Middle frontal gyrus (tissue), 1 donor: ENCODE data around the gene TIMM10.

Source experiments
- DNase-seq: peaks from one replicate; pipeline ENCODE4 v3.0.0-alpha.2; 2015; ENCODE audit warnings: low spot score; ENCODE audit errors: extremely low spot score

TIMM10 gene

DNA sequence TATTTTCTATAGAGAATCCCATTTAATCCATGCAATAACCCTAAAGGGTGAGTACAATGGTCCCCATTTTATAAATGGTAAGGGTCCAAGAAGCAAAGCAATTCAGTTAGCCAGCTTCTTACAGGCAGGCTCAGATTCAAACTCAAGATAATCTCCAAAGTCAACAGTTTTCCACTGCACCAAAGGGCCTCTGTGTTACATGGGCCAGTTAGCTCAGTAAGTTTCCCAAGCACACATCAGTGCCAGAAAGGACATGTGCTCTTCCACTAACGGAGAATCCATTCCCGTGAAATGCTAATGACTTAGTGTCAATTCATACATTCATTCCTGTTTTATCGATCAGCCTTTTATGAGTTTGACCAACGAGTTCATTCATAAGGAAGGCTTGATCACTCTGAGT is 26.0 kb downstream of the TIMM10 start:
- DNase-seq = no peak

DNA sequence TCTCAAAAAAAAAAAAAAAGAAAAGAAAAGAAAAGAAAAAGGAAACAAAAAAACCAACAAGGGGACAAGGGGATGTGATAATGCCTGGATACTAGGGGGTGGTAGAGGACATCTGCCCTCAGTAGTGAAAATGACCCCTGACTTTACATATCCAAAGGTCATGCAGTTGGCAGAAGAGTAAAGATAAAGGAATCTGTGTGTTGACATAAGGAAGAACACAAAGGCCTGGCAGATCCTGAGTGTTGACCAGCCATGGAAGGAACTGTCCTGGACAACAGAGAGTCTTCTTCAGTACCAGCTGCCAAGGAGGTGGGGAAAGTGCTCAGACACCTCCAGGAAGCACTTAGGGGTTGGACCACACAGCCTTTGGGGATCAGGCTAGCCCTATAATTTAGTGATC is 27.7 kb downstream of the TIMM10 start:
- DNase-seq = no peak

DNA sequence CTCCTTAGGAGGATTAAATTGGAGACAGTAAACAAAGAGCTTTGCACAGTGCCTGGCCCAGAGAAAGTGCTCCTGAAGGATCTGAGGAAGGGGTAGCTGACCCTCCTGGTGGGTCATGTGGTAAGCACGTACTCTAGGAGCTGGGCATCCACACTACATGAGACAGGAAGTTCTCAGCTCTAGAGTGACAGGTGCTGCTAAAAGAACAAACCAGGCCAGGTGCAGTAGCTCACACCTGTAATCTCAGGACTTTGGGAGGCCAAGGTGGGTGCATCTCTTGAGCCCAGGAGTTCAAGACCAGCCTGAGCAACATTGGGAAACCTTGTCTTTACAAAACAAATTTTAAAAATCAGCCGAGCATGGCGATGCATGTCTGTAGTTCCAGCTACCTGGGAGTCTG is 28.2 kb downstream of the TIMM10 start:
- DNase-seq = no peak

DNA sequence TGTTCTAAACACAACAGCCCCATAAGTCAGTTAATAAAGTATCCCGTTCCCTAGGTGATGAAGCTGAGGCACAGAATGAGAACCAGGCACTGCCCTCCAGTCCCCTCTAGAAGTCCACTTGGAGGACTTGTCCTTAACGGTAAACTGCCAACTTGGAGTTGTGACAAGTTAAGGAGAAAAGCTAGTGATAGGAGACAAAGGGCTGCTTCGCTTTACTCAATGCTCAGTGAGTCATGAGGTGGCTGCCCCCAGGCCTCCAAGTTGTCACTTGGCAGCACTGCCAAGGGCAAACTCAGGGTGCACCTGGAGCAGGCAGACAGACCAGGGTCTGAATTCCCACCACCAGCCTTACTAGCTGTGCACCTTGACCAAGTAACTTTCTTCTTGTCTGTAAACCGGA is 28.6 kb downstream of the TIMM10 start:
- no peak for DNase-seq

DNA sequence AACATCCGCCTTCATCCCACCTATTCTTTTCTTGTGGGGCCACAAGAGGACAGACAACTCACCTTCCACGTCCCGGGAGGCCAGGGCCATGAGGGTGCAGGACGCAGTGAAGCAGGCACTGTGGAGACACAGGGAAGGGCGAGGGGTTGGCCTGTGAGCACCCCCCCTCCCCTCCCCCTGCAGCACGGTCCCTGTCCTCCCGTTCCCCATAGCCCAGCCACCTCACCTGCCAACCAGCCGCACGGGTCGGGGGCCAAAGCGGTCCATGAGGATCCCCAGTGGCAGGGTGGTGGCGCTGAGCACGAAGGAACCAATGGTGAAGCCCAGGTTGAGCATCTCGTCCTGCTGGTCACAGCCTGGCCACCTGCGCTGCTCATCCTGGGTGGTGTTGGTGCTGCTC is 29.6 kb downstream of the TIMM10 start:
- no peak for DNase-seq

DNA sequence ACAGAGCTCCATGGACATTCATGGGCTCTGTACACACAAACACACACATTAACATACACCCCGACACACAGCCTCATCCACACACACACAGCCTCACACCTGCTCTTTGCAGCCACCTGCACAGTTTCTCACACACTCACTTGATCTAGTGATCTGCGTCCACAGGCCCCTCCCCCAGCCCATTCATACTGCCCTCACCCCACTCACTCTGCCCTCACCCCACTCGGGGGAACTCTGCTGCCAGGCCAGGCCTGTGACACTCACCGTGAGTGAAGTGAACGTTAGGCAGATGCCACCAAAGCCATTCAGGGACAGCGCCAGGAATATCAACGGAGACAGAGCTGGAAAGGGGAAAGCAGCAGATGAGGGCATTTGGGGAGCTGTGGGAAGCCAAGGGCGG is 30.0 kb downstream of the TIMM10 start:
- DNase-seq = no peak

DNA sequence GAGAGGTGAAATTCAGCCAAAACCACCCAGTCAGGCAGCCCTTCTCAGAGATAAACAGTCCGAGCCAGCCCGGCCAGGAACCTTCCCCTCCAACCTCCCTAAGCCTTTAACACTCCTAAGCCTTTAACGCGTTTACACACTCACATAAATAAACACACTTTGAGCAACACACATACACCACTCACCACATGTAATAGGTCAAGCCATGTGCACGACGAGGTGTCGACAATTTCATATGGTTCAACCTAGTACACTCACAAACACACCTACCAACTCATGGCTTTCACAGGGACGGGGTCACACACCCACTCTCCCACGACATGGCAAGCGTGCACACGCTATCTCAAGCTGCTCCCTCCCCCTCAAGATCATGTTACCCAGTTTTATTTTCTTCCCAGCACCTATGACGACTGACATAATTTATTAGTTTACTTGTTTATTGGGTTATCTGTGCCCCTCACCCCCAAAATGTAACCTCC is 30.5 kb downstream of the TIMM10 start:
- no peak for DNase-seq

DNA sequence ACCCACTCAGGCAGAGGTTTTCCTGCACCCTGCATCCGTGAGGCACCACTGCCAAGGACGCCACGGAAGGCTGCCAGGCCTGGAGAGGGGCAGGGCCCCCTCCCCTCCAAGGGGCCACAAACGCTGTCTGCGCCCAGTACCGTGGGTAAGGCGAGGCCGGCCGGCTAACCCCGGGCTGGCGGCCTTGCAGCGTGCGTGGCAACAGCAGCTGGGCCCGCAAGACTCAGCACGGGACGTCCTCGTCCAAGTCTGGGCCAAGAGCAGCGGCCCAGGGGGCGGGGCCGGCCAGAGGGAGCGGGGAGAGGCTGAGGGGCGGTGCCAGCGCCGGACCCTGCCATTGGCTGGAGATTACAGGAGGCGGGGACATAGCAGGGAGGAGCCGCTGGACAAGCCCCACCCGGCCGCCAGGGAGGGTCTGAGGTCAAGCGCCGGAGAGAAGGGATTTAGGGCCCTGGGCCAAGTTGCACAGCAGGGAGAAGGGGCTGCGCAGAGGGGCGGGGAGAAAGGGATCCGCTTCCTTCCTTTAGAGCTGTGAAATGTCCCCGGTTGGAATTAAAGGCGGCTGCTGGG is 31.1 kb downstream of the TIMM10 start:
- DNase-seq = peak; percentile 69

DNA sequence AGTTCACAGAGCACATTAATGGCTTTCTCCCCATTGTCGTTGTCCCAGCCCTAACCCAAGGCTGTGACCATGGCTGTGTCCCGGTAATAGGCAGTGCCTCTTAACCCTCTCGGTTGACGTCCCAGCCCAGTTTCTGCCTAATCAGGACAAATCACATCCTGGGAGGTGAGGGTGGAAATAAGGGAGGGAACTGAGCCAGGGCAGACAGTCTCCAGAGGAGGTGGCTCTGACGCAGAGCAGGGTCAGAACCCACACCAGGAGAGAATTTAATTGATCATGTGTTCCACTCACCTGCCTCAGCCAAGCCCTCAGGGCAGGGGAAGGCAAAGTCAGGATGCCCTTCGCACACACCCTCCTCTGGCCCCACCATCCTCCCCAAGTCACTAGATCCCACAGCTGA is 32.0 kb downstream of the TIMM10 start:
- no peak for DNase-seq

DNA sequence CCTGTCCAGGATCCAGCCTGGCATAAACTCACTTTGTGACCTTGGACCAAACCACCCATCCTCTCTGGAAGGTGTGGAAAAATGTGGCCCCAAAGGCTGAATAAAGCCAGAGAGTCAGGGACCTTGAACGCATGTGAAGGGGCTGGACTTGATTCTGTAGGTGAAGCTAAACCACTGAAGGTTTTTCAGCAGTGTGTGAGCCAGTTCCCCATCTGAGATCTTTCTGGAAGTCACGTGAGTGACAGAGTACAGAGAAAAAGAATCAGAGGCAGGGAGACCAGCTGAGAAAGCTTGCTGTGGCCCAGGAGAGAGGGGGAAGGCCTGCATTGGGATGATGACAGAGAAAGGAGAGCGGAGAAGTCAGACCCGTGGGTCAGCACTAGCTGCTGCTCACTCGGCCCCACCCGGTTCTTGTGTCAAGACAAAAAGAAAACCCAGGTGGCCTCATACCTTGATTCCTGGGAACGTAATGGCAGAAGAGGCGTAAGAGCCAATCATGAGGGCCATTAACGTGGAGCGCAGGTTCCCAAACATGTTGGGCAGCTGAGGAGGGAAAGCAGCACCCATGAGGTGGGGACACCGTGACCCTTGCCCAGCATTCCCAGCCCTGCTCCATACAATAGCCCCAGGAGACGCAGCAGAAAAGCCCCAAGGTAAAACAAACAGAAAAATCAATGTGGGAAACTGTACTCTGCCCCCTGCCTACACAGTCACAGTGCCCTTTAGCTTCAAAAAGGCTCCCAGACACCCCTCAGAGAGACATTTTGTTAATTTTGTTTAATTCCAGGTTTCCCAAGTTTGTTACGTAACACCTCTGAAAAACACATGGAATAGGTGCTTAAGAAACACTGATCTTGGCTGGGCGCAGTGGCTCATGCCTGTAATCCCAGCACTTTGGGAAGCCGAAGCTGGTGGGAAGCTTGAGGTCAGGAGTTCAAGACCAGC is 33.0 kb downstream of the TIMM10 start:
- DNase-seq = no peak

DNA sequence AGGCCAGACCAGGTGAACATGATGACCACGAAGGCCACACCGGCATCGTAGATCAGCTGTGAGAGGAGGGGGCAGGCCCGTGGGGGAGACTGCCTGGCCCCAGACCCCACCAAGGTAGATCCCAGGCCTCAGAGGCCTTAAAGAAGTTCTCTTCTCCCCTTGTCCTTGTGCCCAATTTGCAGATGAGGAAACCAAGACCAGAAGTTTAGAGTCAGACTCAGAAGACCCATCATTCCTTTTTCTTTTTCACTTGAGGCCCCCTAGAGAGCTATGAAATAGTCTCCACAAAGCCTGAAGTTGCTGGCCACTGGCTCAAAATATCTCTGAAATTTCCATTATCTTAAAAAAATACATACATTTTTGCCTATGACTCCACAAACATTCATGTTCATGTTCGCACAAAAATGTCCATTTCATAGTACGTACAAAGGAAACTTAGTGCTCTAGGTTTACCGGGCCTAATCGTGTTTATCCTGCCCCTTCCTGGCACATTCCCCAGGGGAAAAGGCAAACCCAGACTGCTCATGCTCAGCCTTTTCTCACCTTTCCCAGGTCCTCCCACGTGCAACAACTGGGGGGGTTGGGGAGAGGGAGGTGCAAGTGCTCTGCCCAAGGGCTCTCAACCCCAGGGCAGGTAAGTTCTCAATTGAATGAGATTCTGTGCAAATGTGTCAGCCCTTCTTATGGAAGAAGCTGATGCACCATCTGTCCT is 34.3 kb downstream of the TIMM10 start:
- DNase-seq = no peak

DNA sequence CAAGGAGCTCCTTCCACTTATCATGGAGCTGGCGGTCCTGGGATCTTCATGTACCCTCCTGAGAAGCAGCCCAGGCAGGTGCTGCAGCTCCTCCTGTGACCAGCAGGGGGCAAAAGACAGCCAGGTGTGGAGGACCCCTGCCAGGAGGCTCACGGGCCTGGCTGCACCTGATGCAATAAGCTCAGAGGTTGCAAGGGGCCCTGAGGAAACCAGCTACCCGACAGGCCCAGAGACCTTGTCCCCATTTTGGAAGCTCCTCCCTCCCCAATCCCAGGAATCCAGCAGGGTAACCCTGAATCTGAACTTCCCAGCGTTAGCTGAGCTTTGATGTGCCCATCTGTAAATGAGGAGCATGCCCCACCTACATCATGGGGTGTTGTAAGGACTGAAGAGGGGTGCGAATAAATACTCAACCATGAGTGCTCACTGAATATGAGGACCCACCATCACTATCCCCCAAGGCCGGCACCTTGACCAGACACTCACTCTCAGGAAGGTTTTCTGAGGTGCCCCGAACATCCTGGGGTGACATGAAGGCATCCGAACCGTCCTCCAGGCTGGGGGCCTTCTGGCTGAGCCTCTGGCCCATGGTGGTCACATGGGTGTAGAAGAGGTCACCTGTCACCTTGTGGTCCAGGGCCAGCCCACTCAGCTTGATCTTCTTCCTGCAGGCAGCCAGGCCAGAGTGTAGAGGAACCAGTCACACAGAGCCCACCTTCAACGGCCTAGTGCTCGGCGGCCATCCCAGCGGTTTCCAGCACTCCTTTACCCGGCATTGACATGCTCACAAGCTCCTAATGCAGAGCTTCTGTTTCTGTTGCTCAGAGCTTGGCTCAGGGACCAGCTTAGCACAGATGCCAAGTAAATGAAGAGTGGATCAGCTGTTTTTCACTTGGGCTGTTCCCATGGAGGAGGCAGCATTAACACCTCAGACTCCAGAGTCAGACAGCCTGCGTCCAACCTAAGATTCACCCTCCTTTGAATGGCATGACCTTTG is 36.7 kb downstream of the TIMM10 start:
- no peak for DNase-seq

DNA sequence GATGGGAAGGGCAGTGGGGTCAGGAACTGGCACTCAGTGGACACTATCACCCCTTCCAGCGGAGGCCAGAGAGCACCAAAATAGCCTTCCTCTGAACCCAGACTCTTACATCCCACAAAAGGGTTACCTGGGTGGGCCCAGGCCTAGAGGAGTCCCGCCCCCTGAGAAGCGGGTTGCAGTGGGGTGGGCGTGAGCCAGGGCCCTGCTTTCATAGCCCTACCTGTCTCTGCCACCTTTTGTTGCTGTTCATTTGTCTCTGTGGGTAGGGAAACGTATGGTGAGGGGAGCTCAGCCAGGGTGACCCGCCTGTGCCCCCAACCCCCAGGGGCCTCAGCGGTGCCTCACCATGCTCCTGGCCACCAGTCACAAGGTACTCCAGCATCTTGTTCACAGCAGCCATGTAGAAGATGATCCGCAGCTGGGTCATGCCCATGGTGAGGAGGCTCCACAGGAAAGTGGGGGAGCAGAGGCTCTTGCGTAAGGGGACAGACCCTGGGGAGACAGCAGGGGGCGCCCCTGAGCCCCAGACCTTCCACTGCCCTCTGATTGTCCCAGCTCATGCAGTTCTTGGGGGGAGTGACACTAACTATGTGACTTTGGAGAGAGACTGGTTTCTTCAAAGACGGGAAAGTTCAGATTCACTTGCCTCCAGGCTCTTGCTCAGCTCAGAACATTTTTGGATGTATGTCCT is 39.0 kb downstream of the TIMM10 start:
- no peak for DNase-seq

DNA sequence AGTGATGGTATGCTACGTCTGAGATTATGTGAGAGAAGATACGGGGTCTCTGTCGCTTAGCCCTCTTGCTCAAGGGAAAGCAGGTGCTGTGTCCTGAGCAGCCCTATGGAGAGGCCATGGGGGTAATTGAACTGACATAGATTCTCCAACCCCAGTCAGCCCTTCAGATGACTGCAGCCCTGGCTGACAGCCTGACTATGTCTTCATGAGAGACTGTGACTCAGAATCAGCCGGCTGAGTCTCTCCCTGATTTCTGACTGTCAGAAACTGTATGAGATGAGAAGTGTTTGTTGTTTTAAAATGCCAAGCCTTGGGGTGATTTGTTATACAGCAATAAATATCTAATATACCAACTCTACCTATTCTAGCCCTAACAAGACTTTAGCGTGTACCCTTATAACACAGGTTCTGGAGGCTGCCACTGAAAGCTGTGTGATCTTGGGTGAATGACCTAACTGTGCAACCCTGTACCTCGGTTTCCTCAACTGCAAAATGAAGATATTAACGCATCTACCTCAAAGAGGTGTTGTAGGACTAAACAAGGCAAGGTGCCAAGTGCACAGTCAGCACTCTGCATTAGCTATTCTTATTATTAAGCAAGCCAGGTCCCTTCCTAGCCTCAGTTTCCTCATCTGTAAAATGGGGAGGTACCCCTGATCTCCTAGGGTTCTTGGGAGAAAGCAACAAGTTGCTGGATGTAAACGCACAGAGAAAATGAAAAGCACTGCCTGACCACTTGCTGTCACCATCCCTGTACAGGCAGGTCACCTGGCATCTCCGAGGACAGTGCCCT is 39.9 kb downstream of the TIMM10 start:
- DNase-seq = no peak

DNA sequence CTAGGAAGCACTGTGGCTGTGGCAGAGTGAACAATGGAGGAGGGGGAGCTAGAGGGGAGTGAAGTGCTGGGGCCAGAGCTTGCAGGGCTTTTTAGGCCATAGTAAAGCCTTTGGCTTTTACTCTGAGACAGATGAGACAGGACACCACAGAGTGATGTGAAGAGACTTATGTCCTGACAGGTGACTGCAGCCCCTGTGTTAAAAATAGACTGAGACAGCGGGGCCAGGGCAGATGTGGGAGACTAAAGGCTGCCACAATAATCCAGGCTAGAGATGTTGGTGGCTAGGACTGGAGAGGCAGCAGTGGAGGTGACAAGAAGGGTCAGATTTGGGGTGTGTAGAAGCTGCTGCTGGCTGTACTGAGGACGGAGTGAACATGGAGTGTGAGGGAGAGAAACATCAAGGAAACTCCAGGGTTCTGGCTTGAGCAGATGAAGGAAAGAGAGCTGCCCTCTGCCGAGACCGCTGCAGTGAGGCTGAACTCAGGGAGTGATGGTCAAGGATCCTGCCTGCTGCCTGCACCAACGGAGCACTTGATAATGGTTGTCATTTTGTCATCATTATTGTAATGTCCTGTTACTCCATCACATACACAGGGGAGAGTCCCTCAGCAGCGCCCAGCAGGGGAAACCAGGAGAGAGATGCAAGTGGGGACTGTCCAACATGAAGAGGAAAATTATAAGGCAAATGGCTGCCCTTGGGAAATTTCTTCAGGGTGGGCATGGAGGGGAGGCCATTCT is 42.5 kb downstream of the TIMM10 start:
- no peak for DNase-seq

DNA sequence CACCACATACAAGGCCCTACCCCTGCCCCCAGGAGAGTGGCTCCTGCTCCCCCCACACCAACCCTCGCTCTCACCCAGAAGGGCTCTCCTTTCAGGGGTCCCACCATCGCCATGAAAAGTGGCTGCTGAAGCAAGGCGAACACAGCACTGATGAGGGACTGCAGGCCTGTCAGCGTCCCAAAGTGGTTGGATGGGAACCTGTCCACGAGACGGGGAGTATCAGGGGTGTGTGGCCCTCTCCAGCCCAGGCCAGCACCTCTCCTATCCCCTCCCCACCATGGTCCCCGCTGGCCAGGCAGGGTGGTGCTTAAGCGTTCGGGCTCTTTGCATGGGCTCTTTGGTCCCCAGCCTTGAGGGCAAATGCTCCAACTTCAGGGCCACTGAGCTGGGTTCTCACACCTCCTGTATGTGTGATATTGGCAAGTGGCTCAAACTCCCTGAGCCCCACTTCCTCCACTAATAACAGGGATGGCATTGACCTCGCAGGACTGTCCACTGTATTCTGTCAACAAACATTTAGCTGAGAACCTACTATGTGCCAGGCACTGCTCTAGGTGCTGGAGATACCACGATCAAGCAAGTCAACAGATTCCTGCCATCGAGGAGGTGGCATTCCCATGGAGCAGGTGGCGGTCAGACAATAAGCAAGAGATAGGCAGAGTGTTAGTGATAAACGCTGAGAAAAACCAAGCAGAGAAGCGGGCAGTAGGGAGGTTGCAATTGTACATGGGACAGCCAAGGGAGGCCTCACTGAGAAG is 43.4 kb downstream of the TIMM10 start:
- no peak for DNase-seq

DNA sequence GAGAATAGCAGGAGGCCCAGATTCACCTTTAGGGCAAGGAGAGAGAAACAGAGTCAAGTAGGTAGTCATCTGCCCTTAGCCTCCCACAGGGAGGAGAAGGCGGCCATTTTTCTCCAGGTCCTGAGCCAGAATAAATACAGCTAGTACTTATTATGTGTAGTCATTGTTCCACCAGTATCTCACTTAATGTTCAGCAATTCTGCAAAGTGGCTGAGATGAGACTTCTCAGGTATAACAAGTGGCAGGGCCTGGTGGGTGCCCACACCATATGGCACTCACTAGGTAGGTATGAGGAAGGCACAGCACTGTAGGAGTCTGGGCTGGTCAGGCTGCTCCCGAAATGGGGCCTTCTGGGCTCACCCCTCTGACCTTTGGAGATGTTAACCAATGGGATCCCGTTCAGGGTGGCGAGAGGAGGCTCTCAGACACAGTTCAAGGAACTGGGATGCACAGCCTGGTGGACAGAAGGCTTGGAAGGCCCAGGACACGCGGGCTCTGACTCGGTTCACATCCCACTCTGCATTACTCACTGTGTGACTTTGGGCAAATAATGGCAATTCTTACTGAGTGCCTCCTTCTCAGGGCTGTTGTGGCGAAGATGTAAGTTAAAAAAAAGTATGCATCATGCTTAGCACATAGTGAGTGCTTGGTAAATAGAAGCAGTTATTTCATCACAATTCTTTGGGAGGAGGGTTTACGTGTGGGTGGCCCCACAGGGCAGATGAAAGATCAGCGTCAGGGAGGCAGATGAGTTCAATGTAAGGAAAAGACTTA is 45.1 kb downstream of the TIMM10 start:
- DNase-seq = no peak
